Measurements from ENCODE around the gene OBSL1. TPM values are rescaled to one million over a fixed set of nuclear protein-coding genes. Genes with fewer than 3 reads are reported as not detected.

The OBSL1 gene
- total RNA-seq, 4 donors from 2014 or later: 85.0 to 135 (median 98.3) TPM

DNA sequence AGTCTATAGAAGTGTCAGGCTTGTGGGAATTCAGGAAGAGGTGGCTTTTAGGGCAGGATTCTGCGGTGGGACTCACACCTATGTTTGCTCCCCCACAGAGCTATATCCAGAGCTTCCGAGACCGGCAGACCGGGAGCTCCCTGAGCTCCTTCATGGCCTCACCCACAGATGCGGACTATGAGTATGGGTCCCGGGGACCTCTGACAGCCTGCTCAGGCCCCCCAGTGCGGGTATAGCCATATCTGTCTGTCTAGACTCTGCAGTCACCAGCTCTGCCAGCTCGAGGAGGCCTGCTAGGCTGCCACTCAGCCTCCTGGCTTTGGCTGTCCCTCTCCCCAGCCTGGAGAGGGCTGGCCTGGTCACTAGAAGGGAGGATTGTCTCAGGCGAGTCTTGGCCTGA is 21.7 kb downstream of the OBSL1 start:
- WGBS, 2 donors: 78 to 90% methylated on average over 5 to 6 of the region's 9 CpGs
- peaks cover 0 to 27% (median 0%) of the 10 kb centered on the region in 3 donors for H3K36me3 ChIP-seq
- no peak for DNase-seq (ENCODE audit: low spot score in 2 of 2)
- no peak overlapping the region for H3K27ac ChIP-seq
- H3K9me3 ChIP-seq: no peaks in the 10 kb centered on the region
- peaks cover 0 to 7% of the 10 kb centered on the region in 2 donors for H3K27me3 ChIP-seq
- no peak overlapping the region for H3K4me3 ChIP-seq
- TF ChIP-seq, protein P1, sequence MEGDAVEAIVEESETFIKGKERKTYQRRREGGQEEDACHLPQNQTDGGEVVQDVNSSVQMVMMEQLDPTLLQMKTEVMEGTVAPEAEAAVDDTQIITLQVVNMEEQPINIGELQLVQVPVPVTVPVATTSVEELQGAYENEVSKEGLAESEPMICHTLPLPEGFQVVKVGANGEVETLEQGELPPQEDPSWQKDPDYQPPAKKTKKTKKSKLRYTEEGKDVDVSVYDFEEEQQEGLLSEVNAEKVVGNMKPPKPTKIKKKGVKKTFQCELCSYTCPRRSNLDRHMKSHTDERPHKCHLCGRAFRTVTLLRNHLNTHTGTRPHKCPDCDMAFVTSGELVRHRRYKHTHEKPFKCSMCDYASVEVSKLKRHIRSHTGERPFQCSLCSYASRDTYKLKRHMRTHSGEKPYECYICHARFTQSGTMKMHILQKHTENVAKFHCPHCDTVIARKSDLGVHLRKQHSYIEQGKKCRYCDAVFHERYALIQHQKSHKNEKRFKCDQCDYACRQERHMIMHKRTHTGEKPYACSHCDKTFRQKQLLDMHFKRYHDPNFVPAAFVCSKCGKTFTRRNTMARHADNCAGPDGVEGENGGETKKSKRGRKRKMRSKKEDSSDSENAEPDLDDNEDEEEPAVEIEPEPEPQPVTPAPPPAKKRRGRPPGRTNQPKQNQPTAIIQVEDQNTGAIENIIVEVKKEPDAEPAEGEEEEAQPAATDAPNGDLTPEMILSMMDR (IDR thresholded peaks at IDR 0.05): no peak
- TF ChIP-seq EP300 (IDR thresholded peaks at IDR 0.05) (no peak), POLR2A (IDR thresholded peaks at IDR 0.05) (no peak)
- H3K4me1 ChIP-seq: peaks cover 0 to 31% (median 15%) of the 10 kb centered on the region in 4 donors

DNA sequence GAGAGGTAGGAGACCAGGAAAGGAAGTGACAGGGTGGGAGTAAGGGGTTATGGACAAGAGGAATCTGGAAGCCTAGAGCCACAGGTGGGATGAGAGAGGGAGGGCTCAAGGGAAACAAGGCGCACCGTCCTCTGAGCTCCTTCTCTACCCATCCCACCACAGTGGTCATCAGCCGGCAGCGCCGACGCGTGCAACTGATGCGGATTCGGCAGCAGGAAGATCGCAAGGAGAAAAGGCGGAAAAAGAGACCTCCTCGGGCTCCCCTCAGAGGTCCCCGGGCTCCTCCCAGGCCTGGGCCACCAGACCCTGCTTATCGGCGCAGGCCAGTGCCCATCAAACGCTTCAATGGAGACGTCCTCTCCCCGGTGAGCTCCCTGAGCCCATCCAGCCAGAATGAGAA is 22.3 kb downstream of the OBSL1 start:
- H3K27me3 ChIP-seq: peaks cover 0 to 7% of the 10 kb centered on the region in 2 donors
- H3K36me3 ChIP-seq: peaks cover 0 to 21% (median 0%) of the 10 kb centered on the region in 3 donors
- no peaks in the 10 kb centered on the region for H3K9me3 ChIP-seq
- H3K4me1 ChIP-seq: peaks cover 0 to 37% (median 20%) of the 10 kb centered on the region in 4 donors
- DNase-seq (ENCODE audit: low spot score in 2 of 2): no peak
- TF ChIP-seq POLR2A (IDR thresholded peaks at IDR 0.05): no peak
- TF ChIP-seq, protein P1 (IDR thresholded peaks at IDR 0.05): no peak
- TF ChIP-seq EP300 (IDR thresholded peaks at IDR 0.05): no peak
- no peak overlapping the region for H3K4me3 ChIP-seq
- WGBS, 2 donors: 90 to 93% methylated on average over 18 of the region's 18 CpGs
- H3K27ac ChIP-seq: no peak overlapping the region

DNA sequence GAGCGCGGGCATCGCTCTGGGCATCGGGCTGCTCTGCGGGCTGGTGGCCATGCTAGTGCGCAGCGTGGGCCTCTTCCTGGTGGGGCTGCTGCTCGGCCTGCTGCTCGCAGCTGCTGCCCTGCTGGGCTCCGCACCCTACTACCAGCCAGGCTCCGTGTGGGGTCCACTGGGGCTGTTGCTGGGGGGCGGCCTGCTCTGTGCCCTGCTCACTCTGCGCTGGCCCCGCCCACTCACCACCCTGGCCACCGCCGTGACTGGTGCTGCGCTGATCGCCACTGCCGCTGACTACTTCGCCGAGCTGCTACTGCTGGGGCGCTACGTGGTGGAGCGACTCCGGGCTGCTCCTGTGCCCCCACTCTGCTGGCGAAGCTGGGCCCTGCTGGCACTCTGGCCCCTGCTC is 23.7 kb downstream of the OBSL1 start:
- H3K27ac ChIP-seq: no peak overlapping the region
- no peak for DNase-seq (ENCODE audit: low spot score in 2 of 2)
- H3K36me3 ChIP-seq: peaks cover 0 to 19% (median 0%) of the 10 kb centered on the region in 3 donors
- TF ChIP-seq, protein P1 (IDR thresholded peaks at IDR 0.05): no peak
- no peak for TF ChIP-seq POLR2A (IDR thresholded peaks at IDR 0.05)
- TF ChIP-seq EP300 (IDR thresholded peaks at IDR 0.05): no peak
- H3K4me3 ChIP-seq: no peak overlapping the region
- H3K9me3 ChIP-seq: no peaks in the 10 kb centered on the region
- peaks cover 0 to 32% (median 15%) of the 10 kb centered on the region in 4 donors for H3K4me1 ChIP-seq
- 91 to 95% methylated on average over 23 to 24 of the region's 26 CpGs for WGBS, 2 donors
- no peaks in the 10 kb centered on the region for H3K27me3 ChIP-seq

DNA sequence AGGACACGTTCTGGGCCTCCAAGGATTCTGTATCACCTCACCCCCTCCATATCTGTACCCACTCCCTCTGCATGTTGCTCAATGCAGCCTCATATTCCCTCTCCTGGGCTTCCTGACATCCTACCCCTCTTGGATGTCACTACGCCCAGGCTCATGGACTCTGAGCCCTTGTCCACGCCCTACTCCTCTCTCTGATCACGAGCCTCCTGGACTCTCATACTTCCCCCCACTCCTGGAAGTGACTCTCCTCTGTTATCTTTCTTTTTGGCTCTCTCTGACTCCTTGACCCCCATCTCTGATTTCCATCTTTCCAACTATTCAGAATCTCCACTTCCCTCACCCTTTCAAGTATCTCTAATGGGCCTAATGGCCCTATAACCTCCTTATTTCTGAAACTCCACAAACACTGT is 25.4 kb downstream of the OBSL1 start:
- Histone ChIP-seq H3K27me3 (no peaks in the 10 kb centered on the region), H3K27ac (no peak overlapping the region), H3K4me3 (no peak overlapping the region), H3K4me1 (peaks cover 0 to 34% (median 17%) of the 10 kb centered on the region in 4 donors), H3K9me3 (no peaks in the 10 kb centered on the region), H3K36me3 (peaks cover 0 to 21% (median 0%) of the 10 kb centered on the region in 3 donors)
- DNase-seq (ENCODE audit: low spot score in 2 of 2): no peak
- no peak for TF ChIP-seq POLR2A (IDR thresholded peaks at IDR 0.05)
- TF ChIP-seq EP300 (IDR thresholded peaks at IDR 0.05): no peak
- TF ChIP-seq, protein P1 (IDR thresholded peaks at IDR 0.05): no peak
- WGBS, 2 donors: 70 to 73% methylated on average over 4 of the region's 4 CpGs

DNA sequence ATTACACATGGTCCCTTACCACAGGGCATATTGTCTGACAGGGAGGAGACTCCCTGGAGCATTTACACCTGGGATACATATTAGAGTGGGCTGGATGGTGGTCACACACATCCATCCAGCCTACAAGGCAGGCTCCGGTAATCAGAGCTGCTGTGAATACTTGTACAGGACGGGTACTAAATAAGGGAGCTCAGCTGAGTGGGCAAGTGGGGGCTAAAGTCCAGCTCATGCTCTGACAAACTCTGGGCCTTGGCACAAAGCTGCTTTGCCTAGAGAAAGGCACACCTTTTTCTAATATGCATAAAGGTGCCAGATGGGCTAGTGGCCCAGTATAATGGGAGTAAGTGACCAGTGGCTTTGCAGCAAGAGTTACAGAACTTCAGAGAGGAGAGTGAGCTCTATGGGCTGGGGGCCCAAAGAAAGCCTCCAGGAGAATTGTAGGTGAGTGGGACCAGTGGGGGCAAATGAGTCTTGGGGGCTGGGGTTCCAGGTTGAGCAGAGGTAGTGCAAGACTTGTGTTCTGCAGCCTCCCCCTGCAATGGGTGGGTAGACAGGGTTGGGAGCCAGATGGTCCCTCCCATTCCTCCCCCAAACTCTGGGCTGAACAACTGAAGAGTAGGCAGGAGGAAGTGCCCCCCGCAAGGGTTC is 25.9 kb downstream of the OBSL1 start:
- no peak for DNase-seq (ENCODE audit: low spot score in 2 of 2)
- H3K27ac ChIP-seq: no peak overlapping the region
- no peaks in the 10 kb centered on the region for H3K9me3 ChIP-seq
- peaks cover 0 to 26% (median 0%) of the 10 kb centered on the region in 3 donors for H3K36me3 ChIP-seq
- H3K4me3 ChIP-seq: no peak overlapping the region
- WGBS, 2 donors: 71 to 75% methylated on average over 3 of the region's 3 CpGs
- peaks cover 0 to 35% (median 17%) of the 10 kb centered on the region in 4 donors for H3K4me1 ChIP-seq
- TF ChIP-seq POLR2A (IDR thresholded peaks at IDR 0.05) (no peak), EP300 (IDR thresholded peaks at IDR 0.05) (no peak)
- TF ChIP-seq, protein P1 (IDR thresholded peaks at IDR 0.05): no peak
- no peaks in the 10 kb centered on the region for H3K27me3 ChIP-seq

Measured in tibial nerve (tissue), 4 donors.